Mesenchymal stem cell (in vitro differentiated cells and primary cell): ENCODE results near the gene ACE2.

Source experiments
- DNase-seq: peaks from one replicate; pipeline ENCODE4 v3.0.0-alpha.2; 2013
- H2AFZ ChIP-seq: one replicate; pipeline ENCODE4 v1.6.1; 2013; ENCODE audit warnings: low read depth, mild to moderate bottlenecking, control low read depth, inconsistent platforms, low read length, moderate library complexity
- H2AK5ac ChIP-seq: 2 replicates; pipeline ENCODE4 v1.6.1; 2013; ENCODE audit warnings: low read length, moderate library complexity, mild to moderate bottlenecking, inconsistent platforms; ENCODE audit not compliant: severe bottlenecking
- H2BK120ac ChIP-seq: one replicate; pipeline ENCODE4 v1.6.1; 2013; ENCODE audit warnings: low read depth, mild to moderate bottlenecking, inconsistent platforms, low read length, moderate library complexity
- H2BK12ac ChIP-seq, 2 experiments: one replicate each; pipeline ENCODE4 v1.6.1; 2013; ENCODE audit warnings: inconsistent platforms in 2 of 2, low read length in 2 of 2, mild to moderate bottlenecking in 2 of 2, moderate library complexity in 2 of 2, control low read depth in 1 of 2
- H2BK15ac ChIP-seq: one replicate; pipeline ENCODE4 v1.6.1; 2013; ENCODE audit warnings: mild to moderate bottlenecking, low read depth, inconsistent platforms; ENCODE audit not compliant: poor library complexity, severe bottlenecking
- H2BK5ac ChIP-seq: 2 replicates; pipeline ENCODE4 v1.6.1; 2013; ENCODE audit warnings: low read depth, mild to moderate bottlenecking, low read length, control low read depth, inconsistent platforms; ENCODE audit not compliant: poor library complexity, severe bottlenecking
- H3K14ac ChIP-seq, 2 experiments: one replicate each; pipeline ENCODE4 v1.6.1; 2013; ENCODE audit warnings: inconsistent platforms in 2 of 2, low read length in 2 of 2, control low read depth in 1 of 2, mild to moderate bottlenecking in 1 of 2, moderate library complexity in 1 of 2
- H3K18ac ChIP-seq, 2 experiments: one replicate each; pipeline ENCODE4 v1.6.1; 2013; ENCODE audit warnings: inconsistent platforms in 2 of 2, low read length in 2 of 2, control low read depth in 1 of 2, low read depth in 1 of 2, mild to moderate bottlenecking in 1 of 2
- H3K23ac ChIP-seq, 2 experiments: one replicate each; pipeline ENCODE4 v1.6.1; 2013; ENCODE audit warnings: inconsistent platforms in 2 of 2, low read length in 2 of 2, mild to moderate bottlenecking in 2 of 2, moderate library complexity in 2 of 2, control low read depth in 1 of 2
- H3K27ac ChIP-seq: 2 replicates; pipeline ENCODE4 v1.5.1; 2013; ENCODE audit warnings: mild to moderate bottlenecking, moderate library complexity, low read length, control low read depth, inconsistent platforms; ENCODE audit not compliant: poor library complexity, severe bottlenecking
- H3K27me3 ChIP-seq, 2 experiments: 2 replicates each; pipeline versions ENCODE4 v1.6.1 to v1.7.0; 2013; ENCODE audit warnings: low read length in 2 of 2, mild to moderate bottlenecking in 2 of 2, moderate library complexity in 2 of 2, control low read depth in 1 of 2, inconsistent platforms in 1 of 2; ENCODE audit not compliant: control insufficient read depth in 1 of 2, insufficient read depth in 1 of 2
- H3K36me3 ChIP-seq, 2 experiments: 2 replicates each; pipeline versions ENCODE4 v1.6.1 to v1.7.0; 2013; ENCODE audit warnings: low read length in 2 of 2, control low read depth in 1 of 2, inconsistent platforms in 1 of 2, low read depth in 1 of 2, mild to moderate bottlenecking in 1 of 2; ENCODE audit not compliant: insufficient read depth in 2 of 2, control insufficient read depth in 1 of 2
- H3K4ac ChIP-seq, 2 experiments: one replicate each; pipeline ENCODE4 v1.6.1; 2013; ENCODE audit warnings: inconsistent platforms in 2 of 2, low read length in 2 of 2, mild to moderate bottlenecking in 2 of 2, moderate library complexity in 2 of 2, control low read depth in 1 of 2, low read depth in 1 of 2
- H3K4me1 ChIP-seq: 2 replicates; pipeline ENCODE4 v1.6.1; 2013; ENCODE audit warnings: low read depth, low read length, control low read depth; ENCODE audit not compliant: control insufficient read depth, insufficient read depth
- H3K4me2 ChIP-seq: 2 replicates; pipeline ENCODE4 v1.6.1; 2013; ENCODE audit warnings: low read length, mild to moderate bottlenecking, inconsistent platforms; ENCODE audit not compliant: poor library complexity, severe bottlenecking
- H3K4me3 ChIP-seq, 2 experiments: 2 replicates each; pipeline versions ENCODE4 v1.5.1 to v1.7.0; 2013; ENCODE audit warnings: low read length in 2 of 2, mild to moderate bottlenecking in 2 of 2, control low read depth in 1 of 2, low read depth in 1 of 2; ENCODE audit not compliant: insufficient read depth in 1 of 2
- H3K79me1 ChIP-seq: replicated peaks from 2 replicates; pipeline ENCODE4 v1.6.1; 2013; ENCODE audit warnings: mild to moderate bottlenecking, control low read depth, low read length, inconsistent platforms; ENCODE audit not compliant: poor library complexity, severe bottlenecking
- H3K9ac ChIP-seq: 2 replicates; pipeline ENCODE4 v1.7.0; 2013; ENCODE audit warnings: mild to moderate bottlenecking, low read length, moderate library complexity
- H3K9me3 ChIP-seq: 2 replicates; pipeline ENCODE4 v1.7.0; 2013; ENCODE audit warnings: mild to moderate bottlenecking, low read length; ENCODE audit not compliant: control insufficient read depth
- H4K8ac ChIP-seq: one replicate; pipeline ENCODE4 v1.6.1; 2013; ENCODE audit warnings: inconsistent platforms, mild to moderate bottlenecking, low read length, moderate library complexity
- H4K91ac ChIP-seq: one replicate; pipeline ENCODE4 v1.6.1; 2013; ENCODE audit warnings: mild to moderate bottlenecking, low read length, inconsistent platforms
- WGBS: methylation state at CpG from one replicate; pipeline ENCODE4 v1.1.7; 2013; ENCODE audit warnings: mixed read lengths; 5-methylcytosine and 5-hydroxymethylcytosine counted together

The ACE2 gene

GRCh38 chrX:15522464-15522863 lies 78.3 kb downstream of the ACE2 start:
- H2BK120ac ChIP-seq, result no peak overlapping the region
- no peak overlapping the region for H2BK12ac ChIP-seq
- H4K91ac ChIP-seq, result no peak overlapping the region
- no peak overlapping the region for H2BK5ac ChIP-seq
- no peak overlapping the region for H3K4me2 ChIP-seq
- no peak for DNase-seq
- H3K9ac ChIP-seq, result no peak overlapping the region
- H3K9me3 ChIP-seq, result peaks cover 2% of the 10 kb centered on the region
- no peaks in the 10 kb centered on the region for H3K79me1 ChIP-seq
- no peak overlapping the region for H3K4me3 ChIP-seq
- H2AK5ac ChIP-seq, result no peak overlapping the region
- H2BK15ac ChIP-seq, result no peak overlapping the region
- no peaks in the 10 kb centered on the region for H3K36me3 ChIP-seq
- peaks cover 0 to 12% of the 10 kb centered on the region in 2 experiments for H3K27me3 ChIP-seq
- H3K18ac ChIP-seq, result no peak overlapping the region
- no peak overlapping the region for H3K27ac ChIP-seq
- no peak overlapping the region for H4K8ac ChIP-seq
- 83% methylated on average over 3 of the region's 3 CpGs for WGBS
- H2AFZ ChIP-seq, result no peak overlapping the region
- no peaks in the 10 kb centered on the region for H3K4me1 ChIP-seq
- no peak overlapping the region for H3K23ac ChIP-seq
- no peak overlapping the region for H3K14ac ChIP-seq
- no peak overlapping the region for H3K4ac ChIP-seq

- 50% methylated on average over 6 of the region's 6 CpGs for WGBS
- H3K9me3 ChIP-seq, result no peaks in the 10 kb centered on the region
Observed at GRCh38 chrX:15515931-15516330, 84.8 kb downstream of the ACE2 start.

GRCh38 chrX:15514279-15514678 lies 86.5 kb downstream of the ACE2 start:
- Histone ChIP-seq H3K23ac (no peak overlapping the region), H3K4me2 (no peak overlapping the region), H3K18ac (no peak overlapping the region), H3K4me1 (no peaks in the 10 kb centered on the region), H2BK15ac (no peak overlapping the region), H3K79me1 (no peaks in the 10 kb centered on the region), H3K9ac (no peak overlapping the region), H3K14ac (no peak overlapping the region), H3K27ac (no peak overlapping the region), H3K27me3 (peaks cover 0 to 27% of the 10 kb centered on the region in 2 experiments), H2BK12ac (no peak overlapping the region), H2BK5ac (no peak overlapping the region), H4K91ac (no peak overlapping the region), H2AFZ (no peak overlapping the region), H4K8ac (no peak overlapping the region), H2BK120ac (no peak overlapping the region), H3K9me3 (no peaks in the 10 kb centered on the region), H3K36me3 (no peaks in the 10 kb centered on the region), H3K4me3 (no peak overlapping the region), H3K4ac (no peak overlapping the region), H2AK5ac (no peak overlapping the region)
- DNase-seq, result no peak
- WGBS, result no CpG with 5 or more reads among the region's 1 CpG

More at GRCh38 chrX:15515931-15516330, 84.8 kb downstream of the ACE2 start:
- no peak overlapping the region for H3K9ac ChIP-seq
- no peak overlapping the region for H3K23ac ChIP-seq
- peaks cover 0 to 27% of the 10 kb centered on the region in 2 experiments for H3K27me3 ChIP-seq
- no peaks in the 10 kb centered on the region for H3K79me1 ChIP-seq
- H2BK120ac ChIP-seq, result no peak overlapping the region
- DNase-seq, result no peak
- no peak overlapping the region for H3K27ac ChIP-seq
- H3K4me2 ChIP-seq, result no peak overlapping the region
- no peaks in the 10 kb centered on the region for H3K4me1 ChIP-seq
- H4K91ac ChIP-seq, result no peak overlapping the region
- H2AFZ ChIP-seq, result no peak overlapping the region
- H2BK5ac ChIP-seq, result no peak overlapping the region
- H2BK15ac ChIP-seq, result no peak overlapping the region
- no peak overlapping the region for H3K18ac ChIP-seq
- H3K36me3 ChIP-seq, result no peaks in the 10 kb centered on the region
- no peak overlapping the region for H2BK12ac ChIP-seq
- no peak overlapping the region for H3K14ac ChIP-seq
- no peak overlapping the region for H2AK5ac ChIP-seq
- H3K4ac ChIP-seq, result no peak overlapping the region
- no peak overlapping the region for H3K4me3 ChIP-seq
- no peak overlapping the region for H4K8ac ChIP-seq

GRCh38 chrX:15512401-15512965 lies 88.3 kb downstream of the ACE2 start:
- Histone ChIP-seq H3K4me3 (no peak overlapping the region), H2AK5ac (no peak overlapping the region), H2BK15ac (no peak overlapping the region), H3K27me3 (peaks cover 0 to 24% of the 10 kb centered on the region in 2 experiments), H4K91ac (no peak overlapping the region), H3K4me2 (no peak overlapping the region), H3K23ac (no peak overlapping the region), H3K18ac (no peak overlapping the region), H3K27ac (no peak overlapping the region), H3K79me1 (no peaks in the 10 kb centered on the region), H3K14ac (no peak overlapping the region), H3K9ac (no peak overlapping the region), H3K4ac (no peak overlapping the region), H2BK12ac (no peak overlapping the region), H3K9me3 (no peaks in the 10 kb centered on the region), H2BK120ac (no peak overlapping the region), H2AFZ (no peak overlapping the region), H3K4me1 (no peaks in the 10 kb centered on the region), H3K36me3 (no peaks in the 10 kb centered on the region), H2BK5ac (no peak overlapping the region), H4K8ac (no peak overlapping the region)
- 95% methylated on average over 2 of the region's 4 CpGs for WGBS
- no peak for DNase-seq
